HepG2 (cell line): ENCODE measurements around the gene ARHGAP15. TPM values are rescaled to one million over a fixed set of nuclear protein-coding genes. Genes with fewer than 3 reads are reported as not detected.

Experiments used
- ATAC-seq: fragments of 200-7000 bp; cut with Tn5 transposase; 3 replicates; pipeline ENCODE4 v1.9.1; 2020; ENCODE audit warnings: mild to moderate bottlenecking, moderate library complexity
- BruUV-seq: library from RNA; stranded (reverse); fragments of 400-500 nt; replicated peaks from 2 replicates; lab custom pipeline; 2021; lab: Mats Ljungman, UMichigan
- CTCF ChIA-PET: fragments of 300-600 bp; formaldehyde crosslinking; extraction: SDS; loops from one replicate; lab custom pipeline; 2021; ENCODE audit warnings: low total read pairs, inconsistent platforms, low intra/inter-chr PET ratio; lab: Yijun Ruan, JAX
- POLR2A ChIA-PET: fragments of 350-600 bp; sonication (Branson Sonifier 250); formaldehyde crosslinking; loops from one replicate; lab custom pipeline; 2020; ENCODE audit warnings: antibody characterized with exemption, inconsistent platforms; lab: Yijun Ruan, JAX
- DNase-seq: peaks from one replicate; pipeline ENCODE4 v3.0.0-alpha.2; 2015; ENCODE audit warnings: low spot score
- FAIRE-seq: peaks from 3 replicates; lab custom pipeline; 2011; peaks lifted over from hg19 to GRCh38; lab: Jason Lieb, UNC
- H2AFZ ChIP-seq: one replicate; pipeline ENCODE4 v1.6.1; 2011; ENCODE audit warnings: low read length, inconsistent platforms
- H3K27ac ChIP-seq: fragments of 300-600 bp; 3 replicates; pipeline ENCODE4 v1.8.0; 2011; ENCODE audit warnings: mixed run types, mild to moderate bottlenecking, mixed read lengths, low read length, inconsistent platforms; ENCODE audit not compliant: insufficient read depth; ENCODE audit errors: extremely low read length
- H3K27me3 ChIP-seq, 2 experiments: fragments of 200-600 bp in 1 of 2; 2 replicates in 1 of 2; 3 replicates in 1 of 2; pipeline versions ENCODE4 v1.6.0 to v1.8.0; 2011; ENCODE audit warnings: low read length in 2 of 2, mild to moderate bottlenecking in 2 of 2, moderate library complexity in 2 of 2, inconsistent platforms in 1 of 2; ENCODE audit not compliant: insufficient read depth in 2 of 2, control insufficient read depth in 1 of 2
- H3K36me3 ChIP-seq, 2 experiments: fragments of 200-600 bp in 1 of 2; replicated peaks in 1 of 2; 2 replicates in 1 of 2; 3 replicates in 1 of 2; pipeline versions ENCODE4 v1.5.1 to v1.8.0; 2011; ENCODE audit warnings: low read length in 2 of 2, inconsistent platforms in 1 of 2; ENCODE audit not compliant: insufficient read depth in 2 of 2, control insufficient read depth in 1 of 2
- H3K4me1 ChIP-seq: 2 replicates; pipeline ENCODE4 v1.5.1; 2012; ENCODE audit warnings: low read length, inconsistent platforms; ENCODE audit not compliant: insufficient read depth
- H3K4me2 ChIP-seq: 2 replicates; pipeline ENCODE4 v1.6.0; 2011; ENCODE audit warnings: low read depth, low read length, inconsistent platforms
- H3K4me3 ChIP-seq, 3 experiments: fragments of 200-600 bp in 1 of 3; sonication (generic), shearing (Covaris generic) in 1 of 3; replicated peaks in 1 of 3; 2 replicates each; pipeline ENCODE4 v1.5.1; 2011 to 2016; ENCODE audit warnings: low read length in 3 of 3, inconsistent platforms in 2 of 3, low read depth in 2 of 3, mild to moderate bottlenecking in 2 of 3, control low read depth in 1 of 3, mixed read lengths in 1 of 3; ENCODE audit not compliant: insufficient read depth in 1 of 3
- H3K79me2 ChIP-seq: one replicate; pipeline ENCODE4 v1.6.1; 2011; ENCODE audit warnings: low read length, inconsistent platforms; ENCODE audit not compliant: insufficient read depth
- H3K9ac ChIP-seq: 2 replicates; pipeline ENCODE4 v1.6.0; 2011; ENCODE audit warnings: mild to moderate bottlenecking, low read depth, low read length, inconsistent platforms; ENCODE audit not compliant: insufficient read depth
- H3K9me3 ChIP-seq: 2 replicates; pipeline ENCODE4 v1.5.1; 2012; ENCODE audit warnings: mild to moderate bottlenecking, low read length
- H4K20me1 ChIP-seq: 2 replicates; pipeline ENCODE4 v1.6.0; 2011; ENCODE audit warnings: inconsistent platforms, mild to moderate bottlenecking, low read length, moderate library complexity; ENCODE audit not compliant: insufficient read depth
- AGO2 ChIP-seq: fragments of 200-400 bp; formaldehyde crosslinking; optimal IDR thresholded peaks from 2 replicates; pipeline ENCODE3; 2017; ENCODE audit warnings: mild to moderate bottlenecking, low read depth, low read length, moderate library complexity
- CC2D1A ChIP-seq: sonication (generic); formaldehyde crosslinking; IDR thresholded peaks from 2 replicates; pipeline ENCODE4 v1.8.1; 2023; ENCODE audit warnings: mild to moderate bottlenecking, missing genetic modification reagents
- CCAR2 ChIP-seq: fragments of 200-400 bp; formaldehyde crosslinking; optimal IDR thresholded peaks from 2 replicates; pipeline ENCODE3; 2018; ENCODE audit warnings: low read depth, mild to moderate bottlenecking, low read length, moderate library complexity
- ELF4 ChIP-seq: sonication (generic); formaldehyde crosslinking; IDR thresholded peaks from 2 replicates; pipeline ENCODE4 v1.5.0; 2020; ENCODE audit warnings: missing genetic modification reagents, mild to moderate bottlenecking, moderate library complexity, borderline replicate concordance
- EP300 ChIP-seq, 3 experiments: sonication (generic) in 1 of 3; formaldehyde crosslinking in 1 of 3; IDR thresholded peaks; 2 replicates each; pipeline versions ENCODE4 v1.5.1 to v1.6.1; 2011 to 2020; ENCODE audit warnings: low read depth in 2 of 3, low read length in 2 of 3, borderline replicate concordance in 1 of 3, improper control_type of control experiment in 1 of 3, mild to moderate bottlenecking in 1 of 3, missing genetic modification reagents in 1 of 3, moderate library complexity in 1 of 3
- ESRRA ChIP-seq: sonication (generic); formaldehyde crosslinking; IDR thresholded peaks from 2 replicates; pipeline ENCODE4 v1.5.1; 2020; ENCODE audit warnings: mild to moderate bottlenecking, low read depth, missing genetic modification reagents
- HNF4G ChIP-seq, 2 experiments: sonication (generic) in 1 of 2; formaldehyde crosslinking in 1 of 2; IDR thresholded peaks; 2 replicates each; pipeline versions ENCODE4 v1.4.0 to v1.6.1; 2011 to 2020; ENCODE audit warnings: borderline replicate concordance in 2 of 2, low read depth in 2 of 2, mild to moderate bottlenecking in 2 of 2, low read length in 1 of 2, missing genetic modification reagents in 1 of 2, moderate library complexity in 1 of 2
- SIX4 ChIP-seq: sonication (generic); formaldehyde crosslinking; IDR thresholded peaks from 2 replicates; pipeline ENCODE4 v1.4.0; 2020; ENCODE audit warnings: missing genetic modification reagents
- TARDBP ChIP-seq: sonication (generic); formaldehyde crosslinking; IDR thresholded peaks from 2 replicates; pipeline ENCODE4 v1.8.0; 2022; ENCODE audit warnings: mild to moderate bottlenecking, missing genetic modification reagents
- WIZ ChIP-seq: sonication (generic); formaldehyde crosslinking; IDR thresholded peaks from 2 replicates; pipeline ENCODE4 v1.5.1; 2020; ENCODE audit warnings: mild to moderate bottlenecking, missing genetic modification reagents
- ZBTB37 ChIP-seq: sonication (generic); formaldehyde crosslinking; IDR thresholded peaks from 2 replicates; pipeline ENCODE4 v1.4.0; 2020; ENCODE audit warnings: mild to moderate bottlenecking, missing genetic modification reagents
- ZHX2 ChIP-seq, 2 experiments: sonication (generic) in 1 of 2; formaldehyde crosslinking in 1 of 2; IDR thresholded peaks; 2 replicates each; pipeline versions ENCODE4 v1.6.1 to v1.9.0; 2014 to 2022; ENCODE audit warnings: antibody characterized with exemption in 1 of 2, borderline replicate concordance in 1 of 2, inconsistent platforms in 1 of 2, low read depth in 1 of 2, missing genetic modification reagents in 1 of 2
- ZNF383 ChIP-seq: sonication (generic); formaldehyde crosslinking; IDR thresholded peaks from 2 replicates; pipeline ENCODE4 v1.4.0; 2020; ENCODE audit warnings: missing genetic modification reagents, mild to moderate bottlenecking, borderline replicate concordance
- ZSCAN9 ChIP-seq: IDR thresholded peaks from 2 replicates; pipeline ENCODE4 v1.6.1; 2016; ENCODE audit warnings: borderline replicate concordance
- WGBS: methylation state at CpG from one replicate; pipeline ENCODE4 v1.1.6; 2017; ENCODE audit warnings: low lambda C conversion rate; 5-methylcytosine and 5-hydroxymethylcytosine counted together
- in situ Hi-C: cut with HindIII; loops from 2 replicates; pipeline ENCODE4 v1.10.0; 2017; ENCODE audit warnings: low pct_unique_long_range_greater_than_20kb; ENCODE audit not compliant: extremely low pct_ligation_motif_present
- intact Hi-C: fragments of 100-400 bp; cut with micrococcal nuclease; formaldehyde crosslinking; loops from one replicate; pipeline ENCODE4 v1.10.0; 2022; ENCODE audit not compliant: unreplicated experiment
- polyA plus RNA-seq, 8 experiments: library from polyadenylated mRNA; depleted of rRNA in 3 of 8; stranded (reverse) in 7 of 8; unstranded in 1 of 8; fragments of >200 nt; fragmentation: Illumina TruSeq in 4 of 8; extraction: Trizol in 4 of 8; gene quantifications; 2 replicates each; pipeline versions ENCODE4 v1.2.1 to v1.2.3, GENCODE V29; 2011 to 2016; ENCODE audit warnings: low read depth in 4 of 8, missing spikeins in 1 of 8, mixed read lengths in 1 of 8; ENCODE audit not compliant: insufficient read depth in 1 of 8
- total RNA-seq, 5 experiments: library from RNA; depleted of rRNA; stranded (reverse); fragments of >200 nt; fragmentation: Illumina TruSeq; extraction: Trizol; gene quantifications; 2 replicates each; pipeline ENCODE4 v1.2.3, GENCODE V29; 2016; ENCODE audit warnings: low read depth in 1 of 5
- TF ChIP-seq, protein P1 (sequence below): sonication (generic); formaldehyde crosslinking; IDR thresholded peaks from 2 replicates; pipeline ENCODE4 v1.8.0; 2022; ENCODE audit warnings: missing genetic modification reagents, mild to moderate bottlenecking, borderline replicate concordance

Gene ARHGAP15
- total and polyA plus RNA-seq, 2 of the 13 experiments (the other 11 are each of a cell fraction or from before 2014, with no cell fraction given): 0.04 TPM; not detected in 1

DNA sequence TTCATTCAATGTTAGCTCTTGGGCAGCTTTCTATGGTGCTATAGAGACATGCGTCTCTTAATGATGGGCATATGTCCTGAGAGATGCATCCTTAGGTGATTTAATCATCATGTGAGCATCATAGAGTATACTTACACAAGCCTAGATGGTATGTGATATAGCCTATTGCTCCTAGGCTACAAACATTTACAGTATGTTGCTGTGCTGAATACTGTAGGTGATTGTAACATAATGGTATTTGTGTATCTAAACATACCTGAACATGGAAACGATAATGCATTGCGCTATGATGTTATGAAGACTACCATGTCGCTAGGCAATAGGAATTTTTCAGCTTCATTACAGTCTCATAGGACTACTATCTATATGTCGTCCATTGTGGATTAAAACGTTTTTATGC, 89.4 kb downstream of the ARHGAP15 start:
- CTCF ChIA-PET: no interaction called here
- intact Hi-C loops: no loop called here
- H3K27me3 ChIP-seq: no peaks in the 10 kb centered on the region

More for the DNA sequence above, 89.4 kb downstream of the ARHGAP15 start:
- H3K4me1 ChIP-seq: no peaks in the 10 kb centered on the region
- no peaks in the 10 kb centered on the region for H4K20me1 ChIP-seq
- POLR2A ChIA-PET: no interaction called here
- no peak overlapping the region for H2AFZ ChIP-seq
- no peak overlapping the region for H3K4me2 ChIP-seq
- H3K36me3 ChIP-seq: no peaks in the 10 kb centered on the region
- BruUV-seq: no TSS peak
- no peak overlapping the region for H3K27ac ChIP-seq
- H3K9ac ChIP-seq: no peak overlapping the region
- no peaks in the 10 kb centered on the region for H3K79me2 ChIP-seq
- in situ Hi-C loops: no loop called here
- 22% methylated on average over 6 of the region's 6 CpGs for WGBS
- H3K4me3 ChIP-seq: no peak overlapping the region
- TF ChIP-seq TARDBP (CRISPR knock-in tag): no peak
- no peak for TF ChIP-seq ZHX2 (IDR thresholded peaks at IDR 0.05; ENCODE audit: low read depth)
- TF ChIP-seq ZHX2 (CRISPR knock-in tag; IDR thresholded peaks at IDR 0.05; ENCODE audit: borderline replicate concordance): no peak
- no peak for TF ChIP-seq ELF4 (CRISPR knock-in tag)
- TF ChIP-seq ZSCAN9: no peak
- TF ChIP-seq AGO2: no peak
- no peak for TF ChIP-seq EP300 (IDR thresholded peaks at IDR 0.05; ENCODE audit: low read depth in 2 of 2, low read length in 2 of 2)
- TF ChIP-seq EP300 (CRISPR knock-in tag; IDR thresholded peaks at IDR 0.05; ENCODE audit: borderline replicate concordance): no peak
- TF ChIP-seq HNF4G (IDR thresholded peaks at IDR 0.05; ENCODE audit: borderline replicate concordance, low read depth, low read length): no peak
- TF ChIP-seq HNF4G (CRISPR knock-in tag; IDR thresholded peaks at IDR 0.05; ENCODE audit: borderline replicate concordance, low read depth): no peak
- no peak for TF ChIP-seq ZBTB37
- no peak for TF ChIP-seq ZNF383
- TF ChIP-seq CC2D1A (CRISPR knock-in tag): no peak
- TF ChIP-seq CCAR2: no peak
- no peak for TF ChIP-seq SIX4 (CRISPR knock-in tag)
- TF ChIP-seq, protein P1, sequence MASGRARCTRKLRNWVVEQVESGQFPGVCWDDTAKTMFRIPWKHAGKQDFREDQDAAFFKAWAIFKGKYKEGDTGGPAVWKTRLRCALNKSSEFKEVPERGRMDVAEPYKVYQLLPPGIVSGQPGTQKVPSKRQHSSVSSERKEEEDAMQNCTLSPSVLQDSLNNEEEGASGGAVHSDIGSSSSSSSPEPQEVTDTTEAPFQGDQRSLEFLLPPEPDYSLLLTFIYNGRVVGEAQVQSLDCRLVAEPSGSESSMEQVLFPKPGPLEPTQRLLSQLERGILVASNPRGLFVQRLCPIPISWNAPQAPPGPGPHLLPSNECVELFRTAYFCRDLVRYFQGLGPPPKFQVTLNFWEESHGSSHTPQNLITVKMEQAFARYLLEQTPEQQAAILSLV (CRISPR knock-in tag): no peak
- TF ChIP-seq WIZ (CRISPR knock-in tag): no peak
- TF ChIP-seq ESRRA (CRISPR knock-in tag): no peak
- no peak for ATAC-seq
- no peak for DNase-seq
- FAIRE-seq: no peak
- no peaks in the 10 kb centered on the region for H3K9me3 ChIP-seq
